Hindlimb muscle (tissue), 1 donor: ENCODE results near the gene FEZ2. TPM values are rescaled to one million over a fixed set of nuclear protein-coding genes. Genes with fewer than 3 reads are reported as not detected.

ENCODE experiments used
- DNase-seq: peaks from one replicate; pipeline ENCODE4 v3.0.0-alpha.2; 2013
- polyA plus RNA-seq: library from polyadenylated mRNA; unstranded; fragments of 120-200 nt; gene quantifications from one replicate; pipeline ENCODE4 v1.2.1, GENCODE V29; 2013; ENCODE audit not compliant: insufficient read length

The FEZ2 gene
- polyA plus RNA-seq, 1 donor: 65.0 TPM

GRCh38 chr2:36528766-36529392 lies 69.1 kb downstream of the FEZ2 start:
- no peak for DNase-seq

GRCh38 chr2:36528274-36528673 lies 69.7 kb downstream of the FEZ2 start:
- no peak for DNase-seq

- no peak for DNase-seq
Measured at GRCh38 chr2:36526226-36526625, 71.7 kb downstream of the FEZ2 start.

- no peak for DNase-seq
Measured at GRCh38 chr2:36525245-36525644, 72.7 kb downstream of the FEZ2 start.

DNA sequence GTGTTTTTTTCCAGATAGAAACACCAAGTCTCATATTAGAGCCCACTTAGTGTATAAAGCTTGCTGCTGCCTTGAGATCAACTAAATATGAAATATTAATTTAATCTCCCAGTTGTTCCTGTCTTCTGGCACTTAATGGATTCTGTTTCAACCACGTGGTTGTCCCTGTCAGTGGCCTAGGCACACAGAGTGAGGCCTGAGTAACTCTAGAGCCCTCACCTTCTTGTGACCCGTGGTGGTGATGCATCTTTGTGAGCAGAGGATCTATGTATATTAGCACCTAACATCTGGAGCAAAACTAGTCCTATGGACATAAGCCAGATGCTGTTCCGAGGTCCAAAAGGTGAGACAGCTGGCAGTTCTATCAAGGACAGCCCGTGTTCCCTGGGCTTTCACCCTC lies 74.8 kb downstream of the FEZ2 start:
- DNase-seq: no peak

DNA sequence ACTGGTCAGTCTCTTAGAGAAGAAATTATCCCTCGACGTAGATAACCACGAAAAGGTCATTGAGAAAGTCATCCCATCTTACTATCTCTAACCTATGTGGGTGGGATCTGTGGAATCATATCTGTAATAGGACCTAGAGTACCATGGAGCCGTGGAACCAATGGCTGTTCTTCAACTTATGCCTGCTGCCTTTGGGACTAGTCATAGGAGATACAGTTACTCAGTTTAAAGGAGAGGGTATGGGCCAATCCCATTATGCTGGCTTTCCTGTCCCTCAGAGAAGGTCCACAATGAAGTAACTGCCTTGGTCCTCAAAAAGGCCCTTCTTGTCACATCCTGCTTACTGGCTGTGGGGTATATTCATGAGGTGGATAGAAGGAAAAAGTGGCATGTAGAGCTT lies 77.5 kb downstream of the FEZ2 start:
- no peak for DNase-seq

GRCh38 chr2:36516136-36516870 lies 81.7 kb downstream of the FEZ2 start:
- no peak for DNase-seq

DNA sequence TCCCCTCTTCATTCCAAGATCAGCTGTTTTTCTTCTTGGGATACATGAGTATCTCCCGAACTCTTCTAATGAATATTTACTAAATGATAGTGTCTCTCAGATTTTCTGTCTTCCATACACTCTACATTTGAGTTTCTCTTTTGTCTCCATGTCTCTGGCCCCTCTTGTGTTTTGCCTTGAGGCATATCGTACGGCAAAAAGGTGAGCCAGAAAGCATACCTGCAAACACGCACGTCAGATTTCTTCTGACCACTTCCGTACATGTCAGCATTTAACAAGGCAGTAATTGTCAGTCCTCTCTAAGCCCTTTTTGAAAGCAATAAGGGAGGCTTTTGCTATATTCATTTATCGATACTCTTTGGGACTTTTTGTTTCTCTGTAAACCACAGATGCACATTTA lies 82.4 kb downstream of the FEZ2 start:
- DNase-seq: no peak

DNA sequence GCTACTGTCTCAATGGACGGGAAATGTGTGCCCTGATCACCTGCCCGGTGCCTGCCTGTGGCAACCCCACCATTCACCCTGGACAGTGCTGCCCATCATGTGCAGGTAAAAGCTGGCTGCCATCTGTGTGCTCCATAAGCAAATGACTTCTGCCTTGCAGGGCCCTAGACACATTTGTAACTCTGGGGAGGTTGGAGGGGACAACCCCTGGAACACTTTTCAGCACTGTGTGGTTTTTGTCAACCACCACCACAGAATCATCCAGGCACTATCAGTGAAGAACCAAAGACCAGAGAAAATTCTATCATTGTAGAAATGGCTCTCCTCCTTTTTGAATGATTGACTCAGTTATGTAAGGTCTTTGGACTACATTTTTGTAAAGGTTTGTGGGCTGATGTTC lies 84.3 kb downstream of the FEZ2 start:
- no peak for DNase-seq

DNA sequence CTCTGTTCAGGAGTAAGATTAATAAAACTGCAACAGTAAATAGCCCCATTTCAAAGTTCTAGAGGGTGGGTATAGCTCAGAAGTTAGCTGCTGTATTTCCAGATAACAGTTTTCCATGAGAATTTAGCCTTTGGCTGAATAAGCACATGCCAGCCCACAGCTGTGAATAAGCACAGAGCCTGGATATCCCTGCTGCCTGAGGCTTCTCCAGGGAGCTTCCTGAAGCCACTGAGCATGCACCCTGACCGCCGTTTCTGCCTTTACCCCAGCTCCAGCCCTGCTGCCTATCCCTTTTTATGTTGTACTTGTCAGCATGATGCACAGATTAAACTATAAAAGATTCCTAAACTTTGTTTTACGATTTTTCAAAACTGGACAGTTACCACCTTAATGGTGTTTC lies 85.3 kb downstream of the FEZ2 start:
- no peak for DNase-seq

DNA sequence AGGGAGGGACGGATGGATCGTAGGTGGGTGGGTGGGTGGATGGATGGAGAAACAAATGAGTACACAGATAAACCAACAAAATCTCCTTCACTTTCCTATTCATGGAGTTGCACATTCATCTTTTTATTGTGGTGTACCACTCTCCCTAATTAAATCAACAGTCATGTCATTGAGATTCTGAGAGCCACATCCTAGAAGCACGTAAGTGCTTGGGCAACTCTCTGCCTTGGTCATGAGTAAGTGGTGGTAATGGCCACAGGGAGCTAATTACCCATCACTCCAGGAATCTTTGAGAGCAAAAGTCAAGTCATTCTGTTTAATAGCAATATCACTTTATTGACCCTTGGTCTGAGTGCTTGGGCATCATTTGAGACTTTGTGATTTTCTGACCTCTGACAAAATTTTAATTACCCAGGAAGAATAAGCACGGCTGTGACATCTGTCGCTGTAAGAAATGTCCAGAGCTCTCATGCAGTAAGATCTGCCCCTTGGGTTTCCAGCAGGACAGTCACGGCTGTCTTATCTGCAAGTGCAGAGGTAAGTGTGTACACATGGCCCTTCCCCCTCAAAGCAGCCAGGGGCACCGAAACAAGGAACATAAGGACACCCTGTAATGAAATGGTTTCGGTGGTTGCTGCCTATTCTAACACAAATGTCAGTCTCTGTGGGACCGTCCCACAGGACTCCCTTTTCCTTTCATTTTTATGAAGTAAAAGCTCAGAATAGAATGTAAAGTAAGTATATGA lies 85.9 kb downstream of the FEZ2 start:
- DNase-seq: no peak

DNA sequence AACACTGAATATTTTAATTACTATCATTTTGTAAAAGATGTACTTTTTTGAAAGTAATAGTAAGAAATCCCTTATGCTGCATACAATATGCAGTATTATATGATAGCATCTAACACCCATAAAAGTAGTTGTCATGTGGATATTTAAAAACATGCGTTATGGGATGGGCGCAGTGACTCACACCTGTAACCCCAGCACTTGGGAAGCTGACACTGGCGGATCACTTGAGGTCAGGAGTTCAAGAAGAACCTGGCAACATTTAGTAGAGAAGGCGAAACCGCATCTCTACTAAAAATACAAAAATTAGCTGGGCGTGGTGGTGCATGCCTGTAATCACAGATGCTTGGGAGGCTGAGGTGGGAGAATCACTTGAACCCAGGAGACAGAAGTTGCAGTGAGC lies 88.9 kb downstream of the FEZ2 start:
- no peak for DNase-seq

DNA sequence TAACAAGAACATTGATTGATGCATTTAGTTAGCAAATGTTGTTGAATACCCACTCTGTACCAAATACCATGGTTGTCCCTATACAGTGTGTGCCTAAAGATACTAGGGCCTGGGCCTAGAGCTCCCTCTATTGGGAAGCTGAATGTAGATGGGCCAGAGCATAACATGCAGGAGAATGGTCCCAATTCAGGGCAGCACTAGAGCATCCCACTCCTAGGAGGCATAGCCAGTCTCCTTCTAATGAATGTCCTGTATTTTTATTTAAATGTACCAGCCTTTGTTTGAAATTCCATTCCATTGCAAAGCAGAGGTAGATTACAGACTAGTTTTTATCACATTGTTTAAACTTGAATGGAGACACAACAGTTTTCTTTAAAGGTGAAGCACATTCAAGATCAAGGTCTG lies 90.6 kb downstream of the FEZ2 start:
- peak; percentile 65 for DNase-seq

Other genes starting within 250 kb of the FEZ2 start
- 21.1 TPM for gene CRIM1, start 242.4 kb downstream of the FEZ2 start, polyA plus RNA-seq
- 3.4 TPM for gene VIT, start 98.5 kb upstream of the FEZ2 start, polyA plus RNA-seq